Skin epidermis (tissue), 12 donors: Measurements from ENCODE around the gene CFAP300.

Experiments used
- H3K27ac ChIP-seq, 21 experiments: fragments of 200-600 bp; sonication (generic) in 11 of 21; one replicate each; pipeline ENCODE4 v1.5.0; 2020; ENCODE audit warnings: mild to moderate bottlenecking in 3 of 21, inconsistent platforms in 2 of 21, moderate library complexity in 2 of 21
- H3K4me3 ChIP-seq, 7 experiments: fragments of 200-600 bp; sonication (generic) in 2 of 7; one replicate each; pipeline ENCODE4 v1.5.0; 2020; ENCODE audit warnings: inconsistent platforms in 2 of 7, mild to moderate bottlenecking in 2 of 7, moderate library complexity in 1 of 7

CFAP300 gene

GRCh38 chr11:102118937-102119336, 71.7 kb downstream of the CFAP300 start:
- no peak overlapping the region for H3K27ac ChIP-seq
- H3K4me3 ChIP-seq, result no peak overlapping the region

- no peak overlapping the region for H3K4me3 ChIP-seq
- peak overlapping the region in 1 of 21 experiments; percentile 15 for H3K27ac ChIP-seq
Measured at GRCh38 chr11:102119997-102120396, 72.8 kb downstream of the CFAP300 start.

- peak overlapping the region in 1 of 21 experiments; percentile 15 for H3K27ac ChIP-seq
- no peak overlapping the region for H3K4me3 ChIP-seq
Measured at GRCh38 chr11:102120437-102120973, 73.3 kb downstream of the CFAP300 start.

- no peak overlapping the region for H3K27ac ChIP-seq
- H3K4me3 ChIP-seq, result no peak overlapping the region
Measured at GRCh38 chr11:102121329-102121728, 74.1 kb downstream of the CFAP300 start.
